CD4-positive, alpha-beta T cell treated with Interferon gamma for 1 hour (primary cell): Measurements from ENCODE around the gene PLIN4.

Experiments used
- DNase-seq: peaks from one replicate; pipeline ENCODE4 v3.0.0-alpha.2; 2020

Gene PLIN4

GRCh38 chr19:4488496-4488895 is 29.8 kb downstream of the PLIN4 start:
- DNase-seq, result no peak

GRCh38 chr19:4487572-4487971 is 30.7 kb downstream of the PLIN4 start:
- DNase-seq, result no peak

- no peak for DNase-seq
These were observed 34.9 kb downstream of the PLIN4 start for GRCh38 chr19:4483385-4483784.

GRCh38 chr19:4482721-4483364 is 35.4 kb downstream of the PLIN4 start:
- no peak for DNase-seq

GRCh38 chr19:4477034-4477801 is 41.1 kb downstream of the PLIN4 start:
- DNase-seq, result no peak

GRCh38 chr19:4474514-4475022 is 43.7 kb downstream of the PLIN4 start:
- DNase-seq, result no peak

GRCh38 chr19:4473763-4474513 is 44.3 kb downstream of the PLIN4 start:
- no peak for DNase-seq

- DNase-seq, result no peak
These were observed 45.1 kb downstream of the PLIN4 start for GRCh38 chr19:4473011-4473762.

- no peak for DNase-seq
These were observed 45.9 kb downstream of the PLIN4 start, which contains the start of gene HDGFL2 for GRCh38 chr19:4472174-4472974. HDGFL2 (plus strand) TSS chr19:4472297; CDS start chr19:4472351, 54 bp downstream.

GRCh38 chr19:4471403-4472173 is 46.7 kb downstream of the PLIN4 start:
- DNase-seq, result peak; percentile 100

GRCh38 chr19:4467835-4468234 is 50.5 kb downstream of the PLIN4 start:
- DNase-seq, result no peak

- no peak for DNase-seq
These were observed 53.3 kb downstream of the PLIN4 start for GRCh38 chr19:4464815-4465581.

GRCh38 chr19:4457654-4458395 is 60.5 kb downstream of the PLIN4 start, which contains the start of gene UBXN6:
UBXN6 (minus strand) TSS chr19:4457794; CDS start chr19:4457697, 97 bp downstream.
- DNase-seq, result peak; percentile 99

- DNase-seq, result peak; percentile 38
These were observed 61.2 kb downstream of the PLIN4 start for GRCh38 chr19:4456843-4457653.

- DNase-seq, result no peak
These were observed 61.8 kb downstream of the PLIN4 start for GRCh38 chr19:4456476-4456842.

- no peak for DNase-seq
These were observed 62.4 kb downstream of the PLIN4 start for GRCh38 chr19:4455719-4456475.
